SH-SY5Y (cell line): ENCODE data around the gene SIGLEC6.

Source experiments
- GATA2 ChIP-seq: IDR thresholded peaks from 2 replicates; pipeline ENCODE4 v1.6.1; 2011; ENCODE audit warnings: mild to moderate bottlenecking, low read depth, low read length
- GATA3 ChIP-seq: IDR thresholded peaks from 2 replicates; pipeline ENCODE4 v1.6.1; 2011; ENCODE audit warnings: low read depth, mild to moderate bottlenecking, low read length, moderate library complexity

GRCh38 chr19:51544038-51544437 lies 12.6 kb upstream of the SIGLEC6 start:
- no peak for TF ChIP-seq GATA3
- TF ChIP-seq GATA2 = no peak
